HTR-8/SVneo (cell line): ENCODE results near the gene RNPEPL1.
A peak's percentile ranks its signal among the peaks of the same experiment; 100 is the strongest.
"Not testable (repeated sequence)": the region's sequence is repeated elsewhere in the genome, so short reads cannot be mapped to it uniquely, and the experiment has no call there.

Experiments
- DNase-seq: peaks from one replicate; pipeline ENCODE4 v3.0.0; 2011; ENCODE audit warnings: low spot score, mixed read lengths; ENCODE audit not compliant: insufficient read length
- FAIRE-seq: peaks from 2 replicates; lab custom pipeline; 2011; peaks lifted over from hg19 to GRCh38; lab: Jason Lieb, UNC

RNPEPL1 gene

GRCh38 chr2:240567872-240568677 is at the start of gene RNPEPL1:
TSS of gene RNPEPL1 (plus strand) at chr2:240568484. CDS start at chr2:240568587, 103 bp downstream.
- peak; percentile 21 for DNase-seq
- peak; percentile 26 for FAIRE-seq

- no peak for FAIRE-seq
These were observed 49.3 kb upstream of the RNPEPL1 start for GRCh38 chr2:240518981-240519380.

GRCh38 chr2:240519396-240520129 is 48.7 kb upstream of the RNPEPL1 start:
- no peak for DNase-seq
- FAIRE-seq = no peak

More at GRCh38 chr2:240518981-240519380, 49.3 kb upstream of the RNPEPL1 start:
- DNase-seq = no peak

GRCh38 chr2:240520130-240520973 is 47.9 kb upstream of the RNPEPL1 start:
- FAIRE-seq = peak; percentile 97
- DNase-seq = no peak

GRCh38 chr2:240520974-240521350 is 47.3 kb upstream of the RNPEPL1 start:
- DNase-seq (no peak), FAIRE-seq (no peak)

- not testable (repeated sequence) for FAIRE-seq, DNase-seq
These were observed 46.4 kb upstream of the RNPEPL1 start for GRCh38 chr2:240521885-240522284.

- FAIRE-seq = no peak
- DNase-seq = no peak
These were observed 45.9 kb upstream of the RNPEPL1 start for GRCh38 chr2:240522406-240522805.

GRCh38 chr2:240523451-240524281 is 44.6 kb upstream of the RNPEPL1 start:
- DNase-seq (no peak), FAIRE-seq (no peak)

- no peak for DNase-seq
- FAIRE-seq = no peak
These were observed 43.1 kb upstream of the RNPEPL1 start for GRCh38 chr2:240524963-240525718.

GRCh38 chr2:240525802-240526201 is 42.5 kb upstream of the RNPEPL1 start:
- DNase-seq = no peak
- FAIRE-seq = no peak

- DNase-seq (no peak), FAIRE-seq (no peak)
These were observed 41.8 kb upstream of the RNPEPL1 start for GRCh38 chr2:240526521-240526920.

GRCh38 chr2:240527153-240527750 is 41.0 kb upstream of the RNPEPL1 start:
- FAIRE-seq (peak; percentile 73), DNase-seq (no peak)

- no peak for FAIRE-seq
- DNase-seq = no peak
These were observed 39.8 kb upstream of the RNPEPL1 start for GRCh38 chr2:240528406-240529040.

- DNase-seq = no peak
- no peak for FAIRE-seq
These were observed 38.8 kb upstream of the RNPEPL1 start for GRCh38 chr2:240529344-240529999.

GRCh38 chr2:240530181-240530580 is 38.1 kb upstream of the RNPEPL1 start:
- FAIRE-seq (no peak), DNase-seq (no peak)

GRCh38 chr2:240531038-240531437 is 37.2 kb upstream of the RNPEPL1 start:
- DNase-seq (no peak), FAIRE-seq (no peak)

GRCh38 chr2:240532031-240532775 is 36.1 kb upstream of the RNPEPL1 start:
- no peak for FAIRE-seq

More at GRCh38 chr2:240532031-240532775, 36.1 kb upstream of the RNPEPL1 start:
- no peak for DNase-seq
